ENCODE measurements around the gene AKAP13. TPM values are rescaled to one million over a fixed set of nuclear protein-coding genes. Genes with fewer than 3 reads are reported as not detected.
A peak's percentile ranks its signal among the peaks of the same experiment; 100 is the strongest.

Gene AKAP13
- polyA plus RNA-seq, 4 donors = 39.4 to 71.6 (median 58.5) TPM

- Histone ChIP-seq H3K4me3 (ENCODE audit: low read depth in 1 of 3, low read length in 3 of 3) (no peak overlapping the region), H3K27ac (ENCODE audit: low read depth in 1 of 3, low read length in 2 of 3) (peak overlapping the region in 1 of 3 donors; percentile 83), H3K4me1 (ENCODE audit: control insufficient read depth in 3 of 3, insufficient read depth in 2 of 3, low read depth in 1 of 3, low read length in 2 of 3) (peaks cover 2 to 40% (median 4%) of the 10 kb centered on the region in 3 donors), H3K36me3 (ENCODE audit: control insufficient read depth in 3 of 3, insufficient read depth in 2 of 3, low read depth in 1 of 3, low read length in 3 of 3) (no peaks in the 10 kb centered on the region), H3K9me3 (ENCODE audit: control insufficient read depth in 2 of 2, insufficient read depth in 1 of 2, low read depth in 1 of 2, low read length in 1 of 2) (no peaks in the 10 kb centered on the region), H3K27me3 (ENCODE audit: control insufficient read depth in 3 of 3, insufficient read depth in 3 of 3, low read length in 3 of 3) (no peaks in the 10 kb centered on the region)
- FAIRE-seq (no peak), DNase-seq (no peak)
- WGBS, 3 donors = 37 to 56% (median 52%) methylated on average over 2 of the region's 2 CpGs
Measured at GRCh38 chr15:85496551-85497171, 116.3 kb downstream of the AKAP13 start.

GRCh38 chr15:85497172-85497569 is 116.8 kb downstream of the AKAP13 start:
- Histone ChIP-seq H3K4me1 (ENCODE audit: control insufficient read depth in 3 of 3, insufficient read depth in 2 of 3, low read depth in 1 of 3, low read length in 2 of 3) (peaks cover 2 to 40% (median 4%) of the 10 kb centered on the region in 3 donors), H3K27ac (ENCODE audit: low read depth in 1 of 3, low read length in 2 of 3) (peak overlapping the region in 1 of 3 donors; percentile 83), H3K4me3 (ENCODE audit: low read depth in 1 of 3, low read length in 3 of 3) (no peak overlapping the region), H3K36me3 (ENCODE audit: control insufficient read depth in 3 of 3, insufficient read depth in 2 of 3, low read depth in 1 of 3, low read length in 3 of 3) (no peaks in the 10 kb centered on the region), H3K9me3 (ENCODE audit: control insufficient read depth in 2 of 2, insufficient read depth in 1 of 2, low read depth in 1 of 2, low read length in 1 of 2) (no peaks in the 10 kb centered on the region), H3K27me3 (ENCODE audit: control insufficient read depth in 3 of 3, insufficient read depth in 3 of 3, low read length in 3 of 3) (no peaks in the 10 kb centered on the region)
- FAIRE-seq = no peak
- DNase-seq = no peak
- 74 to 84% (median 81%) methylated on average over 2 of the region's 2 CpGs for WGBS, 3 donors

- no peak overlapping the region for H3K27ac ChIP-seq (ENCODE audit: low read depth in 1 of 3, low read length in 2 of 3)
- H3K36me3 ChIP-seq (ENCODE audit: control insufficient read depth in 3 of 3, insufficient read depth in 2 of 3, low read depth in 1 of 3, low read length in 3 of 3) = no peaks in the 10 kb centered on the region
- 87 to 94% (median 90%) methylated on average over 6 of the region's 6 CpGs for WGBS, 3 donors
- no peak overlapping the region for H3K4me3 ChIP-seq (ENCODE audit: low read depth in 1 of 3, low read length in 3 of 3)
- no peak for DNase-seq
- H3K9me3 ChIP-seq (ENCODE audit: control insufficient read depth in 2 of 2, insufficient read depth in 1 of 2, low read depth in 1 of 2, low read length in 1 of 2) = no peaks in the 10 kb centered on the region
- peaks cover 2 to 42% (median 4%) of the 10 kb centered on the region in 3 donors for H3K4me1 ChIP-seq (ENCODE audit: control insufficient read depth in 3 of 3, insufficient read depth in 2 of 3, low read depth in 1 of 3, low read length in 2 of 3)
- no peak for FAIRE-seq
- no peaks in the 10 kb centered on the region for H3K27me3 ChIP-seq (ENCODE audit: control insufficient read depth in 3 of 3, insufficient read depth in 3 of 3, low read length in 3 of 3)
Measured at GRCh38 chr15:85498471-85498870, 118.1 kb downstream of the AKAP13 start.

- Histone ChIP-seq H3K4me1 (ENCODE audit: control insufficient read depth in 3 of 3, insufficient read depth in 2 of 3, low read depth in 1 of 3, low read length in 2 of 3) (peaks cover 2 to 40% (median 4%) of the 10 kb centered on the region in 3 donors), H3K36me3 (ENCODE audit: control insufficient read depth in 3 of 3, insufficient read depth in 2 of 3, low read depth in 1 of 3, low read length in 3 of 3) (no peaks in the 10 kb centered on the region), H3K9me3 (ENCODE audit: control insufficient read depth in 2 of 2, insufficient read depth in 1 of 2, low read depth in 1 of 2, low read length in 1 of 2) (no peaks in the 10 kb centered on the region), H3K4me3 (ENCODE audit: low read depth in 1 of 3, low read length in 3 of 3) (no peak overlapping the region), H3K27ac (ENCODE audit: low read depth in 1 of 3, low read length in 2 of 3) (no peak overlapping the region), H3K27me3 (ENCODE audit: control insufficient read depth in 3 of 3, insufficient read depth in 3 of 3, low read length in 3 of 3) (no peaks in the 10 kb centered on the region)
- FAIRE-seq (no peak), DNase-seq (no peak)
- 67 to 76% (median 69%) methylated on average over 7 of the region's 7 CpGs for WGBS, 3 donors
Measured at GRCh38 chr15:85499371-85499887, 119.0 kb downstream of the AKAP13 start.

GRCh38 chr15:85500060-85500708 is 119.8 kb downstream of the AKAP13 start:
- DNase-seq (no peak), FAIRE-seq (no peak)
- H3K4me3 ChIP-seq (ENCODE audit: low read depth in 1 of 3, low read length in 3 of 3) = no peak overlapping the region
- no peaks in the 10 kb centered on the region for H3K9me3 ChIP-seq (ENCODE audit: control insufficient read depth in 2 of 2, insufficient read depth in 1 of 2, low read depth in 1 of 2, low read length in 1 of 2)
- peaks cover 2 to 34% (median 2%) of the 10 kb centered on the region in 3 donors for H3K4me1 ChIP-seq (ENCODE audit: control insufficient read depth in 3 of 3, insufficient read depth in 2 of 3, low read depth in 1 of 3, low read length in 2 of 3)
- H3K36me3 ChIP-seq (ENCODE audit: control insufficient read depth in 3 of 3, insufficient read depth in 2 of 3, low read depth in 1 of 3, low read length in 3 of 3) = no peaks in the 10 kb centered on the region
- WGBS, 3 donors = 76 to 84% (median 81%) methylated on average over 6 of the region's 6 CpGs
- H3K27me3 ChIP-seq (ENCODE audit: control insufficient read depth in 3 of 3, insufficient read depth in 3 of 3, low read length in 3 of 3) = no peaks in the 10 kb centered on the region
- H3K27ac ChIP-seq (ENCODE audit: low read depth in 1 of 3, low read length in 2 of 3) = no peak overlapping the region

- Histone ChIP-seq H3K27ac (ENCODE audit: low read depth in 1 of 3, low read length in 2 of 3) (no peak overlapping the region), H3K4me3 (ENCODE audit: low read depth in 1 of 3, low read length in 3 of 3) (no peak overlapping the region)
- FAIRE-seq = no peak
Measured at GRCh38 chr15:85500729-85501128, 120.3 kb downstream of the AKAP13 start.

GRCh38 chr15:85501574-85501973 is 121.2 kb downstream of the AKAP13 start:
- no peaks in the 10 kb centered on the region for H3K27me3 ChIP-seq (ENCODE audit: control insufficient read depth in 3 of 3, insufficient read depth in 3 of 3, low read length in 3 of 3)
- peaks cover 0 to 22% (median under 1%) of the 10 kb centered on the region in 3 donors for H3K4me1 ChIP-seq (ENCODE audit: control insufficient read depth in 3 of 3, insufficient read depth in 2 of 3, low read depth in 1 of 3, low read length in 2 of 3)
- WGBS, 3 donors = 88 to 95% (median 92%) methylated on average over 2 of the region's 2 CpGs
- no peak for DNase-seq
- H3K27ac ChIP-seq (ENCODE audit: low read depth in 1 of 3, low read length in 2 of 3) = no peak overlapping the region
- no peaks in the 10 kb centered on the region for H3K36me3 ChIP-seq (ENCODE audit: control insufficient read depth in 3 of 3, insufficient read depth in 2 of 3, low read depth in 1 of 3, low read length in 3 of 3)
- H3K4me3 ChIP-seq (ENCODE audit: low read depth in 1 of 3, low read length in 3 of 3) = no peak overlapping the region
- no peak for FAIRE-seq
- H3K9me3 ChIP-seq (ENCODE audit: control insufficient read depth in 2 of 2, insufficient read depth in 1 of 2, low read depth in 1 of 2, low read length in 1 of 2) = no peaks in the 10 kb centered on the region

More at GRCh38 chr15:85500729-85501128, 120.3 kb downstream of the AKAP13 start:
- H3K36me3 ChIP-seq (ENCODE audit: control insufficient read depth in 3 of 3, insufficient read depth in 2 of 3, low read depth in 1 of 3, low read length in 3 of 3) = no peaks in the 10 kb centered on the region
- no peaks in the 10 kb centered on the region for H3K27me3 ChIP-seq (ENCODE audit: control insufficient read depth in 3 of 3, insufficient read depth in 3 of 3, low read length in 3 of 3)
- no peak for DNase-seq
- peaks cover 0 to 28% (median 2%) of the 10 kb centered on the region in 3 donors for H3K4me1 ChIP-seq (ENCODE audit: control insufficient read depth in 3 of 3, insufficient read depth in 2 of 3, low read depth in 1 of 3, low read length in 2 of 3)
- 75 to 94% (median 87%) methylated on average over 4 of the region's 4 CpGs for WGBS, 3 donors
- H3K9me3 ChIP-seq (ENCODE audit: control insufficient read depth in 2 of 2, insufficient read depth in 1 of 2, low read depth in 1 of 2, low read length in 1 of 2) = no peaks in the 10 kb centered on the region

GRCh38 chr15:85503151-85503799 is 122.9 kb downstream of the AKAP13 start:
- H3K4me3 ChIP-seq (ENCODE audit: low read depth in 1 of 3, low read length in 3 of 3) = no peak overlapping the region
- H3K4me1 ChIP-seq (ENCODE audit: control insufficient read depth in 3 of 3, insufficient read depth in 2 of 3, low read depth in 1 of 3, low read length in 2 of 3) = peaks cover 0 to 11% (median 0%) of the 10 kb centered on the region in 3 donors
- FAIRE-seq = no peak
- H3K27ac ChIP-seq (ENCODE audit: low read depth in 1 of 3, low read length in 2 of 3) = peak overlapping the region in 1 of 3 donors; percentile 39
- H3K9me3 ChIP-seq (ENCODE audit: control insufficient read depth in 2 of 2, insufficient read depth in 1 of 2, low read depth in 1 of 2, low read length in 1 of 2) = no peaks in the 10 kb centered on the region
- peak in 1 of 2 donors; percentile 71 for DNase-seq
- H3K36me3 ChIP-seq (ENCODE audit: control insufficient read depth in 3 of 3, insufficient read depth in 2 of 3, low read depth in 1 of 3, low read length in 3 of 3) = peaks cover 0 to 3% (median 0%) of the 10 kb centered on the region in 3 donors
- WGBS, 3 donors = 68 to 90% (median 78%) methylated on average over 4 of the region's 4 CpGs
- H3K27me3 ChIP-seq (ENCODE audit: control insufficient read depth in 3 of 3, insufficient read depth in 3 of 3, low read length in 3 of 3) = no peaks in the 10 kb centered on the region
